HFF-Myc (cell line): Measurements from ENCODE around the gene ACADS.

ENCODE experiments used
- DNase-seq: peaks from one replicate; pipeline ENCODE4 v3.0.0-alpha.2; 2011; ENCODE audit warnings: low read depth; ENCODE audit errors: extremely low read depth
- H3K4me3 ChIP-seq: replicated peaks from 2 replicates; pipeline ENCODE4 v1.5.1; 2011; ENCODE audit warnings: low read depth, mild to moderate bottlenecking, control low read depth, low read length
- CTCF ChIP-seq: IDR thresholded peaks from 2 replicates; pipeline ENCODE4 v1.5.1; 2012; ENCODE audit warnings: mild to moderate bottlenecking, low read depth, low read length, control low read depth; ENCODE audit errors: missing control alignments

Gene ACADS

GRCh38 chr12:120719072-120719471 is 6.6 kb upstream of the ACADS start:
- no peak overlapping the region for H3K4me3 ChIP-seq
- no peak for DNase-seq
- TF ChIP-seq CTCF: no peak

DNA sequence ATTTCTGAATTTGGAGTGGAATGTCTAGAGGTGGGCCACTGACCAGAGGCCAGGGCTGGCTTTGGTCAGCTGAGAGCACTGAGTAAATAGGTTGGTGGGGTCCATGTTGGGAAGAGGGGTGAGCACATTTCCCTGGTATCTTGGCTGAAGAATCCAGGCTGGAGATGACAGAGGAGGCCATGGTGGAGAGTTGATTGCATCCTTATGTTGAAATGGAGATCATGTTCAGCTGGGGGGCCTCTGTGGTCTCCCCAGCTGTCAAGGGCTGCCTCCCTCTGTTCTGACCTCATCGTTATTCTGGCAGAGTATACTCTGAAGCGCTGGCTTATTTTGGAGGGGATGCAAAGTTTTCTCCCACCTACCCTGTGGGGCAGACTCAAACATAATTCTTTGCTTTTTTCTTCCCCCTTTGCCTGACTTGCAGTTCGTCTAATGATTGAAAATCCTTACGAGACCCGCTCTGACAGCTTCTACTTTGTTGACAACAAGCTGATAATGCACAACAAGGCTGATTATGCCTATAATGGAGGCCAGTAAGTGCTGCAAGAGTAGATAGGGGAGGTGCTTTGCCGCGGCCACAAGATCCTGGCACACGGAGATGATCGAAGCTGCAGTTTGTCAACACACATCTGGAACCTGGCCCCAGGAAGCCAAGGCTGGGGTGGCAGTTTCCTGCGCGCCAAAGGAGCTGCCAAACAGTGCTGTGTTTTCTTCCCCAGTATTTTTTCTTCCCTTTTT is 6.0 kb upstream of the ACADS start:
- no peak for DNase-seq
- TF ChIP-seq CTCF: no peak

DNA sequence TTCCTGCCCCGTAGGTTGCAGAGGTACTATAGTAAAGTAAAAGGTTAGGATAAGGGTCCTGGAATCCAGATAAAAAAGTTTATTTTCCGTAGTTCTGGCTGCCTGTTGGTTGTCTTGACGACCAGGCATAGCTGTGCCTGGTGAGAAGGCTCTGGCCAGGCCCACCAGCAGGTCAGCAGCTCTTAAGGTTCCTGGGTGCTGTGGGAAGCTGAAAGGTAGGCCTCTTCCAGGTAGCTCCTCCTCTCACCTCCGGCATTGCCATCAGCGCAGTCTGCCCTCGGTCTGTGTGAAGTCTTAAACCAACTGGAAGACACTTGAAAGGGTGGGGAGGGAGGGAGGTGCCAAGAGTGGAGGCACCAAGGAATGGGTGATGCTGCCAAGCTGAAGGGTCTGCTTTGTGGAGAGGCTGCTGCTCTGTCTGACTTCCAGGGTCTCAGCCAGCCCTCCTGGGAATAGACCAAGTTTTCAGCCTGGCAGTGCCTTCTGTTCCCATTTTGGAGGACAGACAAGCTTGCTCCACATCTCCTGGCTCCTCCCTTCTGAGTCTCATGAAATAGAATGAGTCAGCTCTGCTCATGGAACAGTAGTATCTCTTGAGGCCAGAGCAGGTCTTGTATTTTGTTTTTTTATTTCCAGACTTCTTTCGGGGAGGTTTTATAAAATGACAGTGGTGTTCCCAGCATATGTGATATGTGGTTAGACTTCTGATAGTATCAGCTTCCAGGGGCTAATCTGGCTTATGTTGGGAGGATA is 5.2 kb upstream of the ACADS start:
- no peak overlapping the region for H3K4me3 ChIP-seq
- no peak for DNase-seq
- TF ChIP-seq CTCF: no peak

More for the DNA sequence above, 6.0 kb upstream of the ACADS start:
- H3K4me3 ChIP-seq: no peak overlapping the region

DNA sequence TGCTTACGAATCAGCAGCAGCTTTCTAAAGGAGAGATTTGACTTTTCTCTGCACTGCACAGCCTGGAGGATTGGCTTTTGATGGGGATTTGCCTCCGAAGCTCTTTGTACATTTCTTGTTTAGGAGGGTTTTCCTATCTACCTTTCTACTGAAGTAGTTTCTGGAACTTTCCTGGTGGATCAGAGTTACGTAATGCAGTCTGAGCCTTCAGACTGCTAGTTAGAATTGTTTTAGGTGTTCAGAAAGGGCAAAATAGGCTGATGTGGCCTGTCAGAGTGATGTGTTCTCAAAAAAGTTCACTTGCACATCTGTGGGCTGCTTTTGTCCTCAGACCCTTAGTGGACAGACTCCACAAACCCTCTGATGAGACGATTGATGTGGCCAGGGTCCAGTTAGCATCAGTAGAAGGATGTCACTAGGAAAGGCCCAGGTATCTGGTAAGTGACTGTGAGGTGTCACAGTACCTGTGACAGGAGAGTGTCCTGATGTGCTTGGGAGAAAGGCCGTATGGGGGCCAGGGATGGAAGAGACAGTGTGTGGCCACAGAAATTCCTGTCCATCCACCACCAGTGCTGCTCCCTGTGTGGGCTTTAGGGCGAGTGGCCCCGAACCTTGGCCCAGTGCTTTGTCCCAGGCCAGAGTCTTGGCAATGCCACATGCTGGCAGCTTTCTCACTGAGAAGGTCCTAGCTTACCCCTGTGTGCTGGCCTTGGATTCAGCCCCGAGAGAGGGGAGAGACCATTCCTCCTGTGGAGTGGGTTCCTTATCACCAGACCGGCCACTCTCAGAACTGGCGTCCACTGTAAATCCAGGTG is 4.4 kb upstream of the ACADS start:
- no peak overlapping the region for H3K4me3 ChIP-seq
- DNase-seq: no peak
- TF ChIP-seq CTCF: no peak

GRCh38 chr12:120721866-120722265 is 3.8 kb upstream of the ACADS start:
- DNase-seq: no peak
- no peak for TF ChIP-seq CTCF
- H3K4me3 ChIP-seq: no peak overlapping the region

DNA sequence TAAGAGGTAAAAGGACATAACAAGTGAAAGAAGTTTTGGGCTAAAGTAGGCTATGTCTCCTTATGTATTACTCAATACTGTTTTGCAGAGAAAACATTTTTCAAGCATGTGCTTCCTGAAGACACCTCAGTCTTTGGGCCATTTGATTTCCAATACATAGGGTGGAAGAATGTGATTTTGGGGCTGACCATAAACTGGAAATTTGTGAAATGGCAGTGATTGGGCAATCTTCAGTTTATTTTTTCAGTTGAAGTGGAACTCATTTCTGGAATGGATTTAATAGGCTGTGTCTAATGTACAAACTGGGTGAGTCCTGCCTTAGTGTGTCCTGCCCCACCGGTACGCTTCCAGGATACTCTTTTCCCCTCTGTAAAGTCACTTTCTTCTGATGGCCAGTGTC is 2.8 kb upstream of the ACADS start:
- no peak for DNase-seq
- H3K4me3 ChIP-seq: no peak overlapping the region
- no peak for TF ChIP-seq CTCF
